ENCODE results near the gene NPM1.

The NPM1 gene

GRCh38 chr5:171453056-171453725, 65.5 kb downstream of the NPM1 start:
- DNase-seq = no peak

GRCh38 chr5:171453988-171454387, 66.3 kb downstream of the NPM1 start:
- no peak for DNase-seq

- DNase-seq = no peak
Observed at GRCh38 chr5:171454549-171454948, 66.9 kb downstream of the NPM1 start.

GRCh38 chr5:171455522-171455921, 67.9 kb downstream of the NPM1 start:
- DNase-seq = no peak

- no peak for DNase-seq
Observed at GRCh38 chr5:171457208-171457981, 69.7 kb downstream of the NPM1 start.

GRCh38 chr5:171459839-171460238, 72.2 kb downstream of the NPM1 start:
- DNase-seq = no peak

Measured in SHP77 (cell line).